ENCODE measurements around the gene NLRP8.

- no peak for TF ChIP-seq POLR2A (IDR thresholded peaks at IDR 0.05; ENCODE audit: low read depth)
- TF ChIP-seq CTCF (IDR thresholded peaks at IDR 0.05) = no peak
- no peak for TF ChIP-seq POLR2AphosphoS5 (IDR thresholded peaks at IDR 0.05)
Observed at GRCh38 chr19:55990831-55991230, 43.2 kb downstream of the NLRP8 start.

All from esophagus muscularis mucosa (tissue), 3 donors.